Gastrocnemius medialis (tissue), 4 donors: ENCODE measurements around the gene DBF4B. TPM values are rescaled to one million over a fixed set of nuclear protein-coding genes. Genes with fewer than 3 reads are reported as not detected.
"Not testable (repeated sequence)": the region's sequence is repeated elsewhere in the genome, so short reads cannot be mapped to it uniquely, and the experiment has no call there.

Experiments used
- ATAC-seq, 2 donors: fragments of 150-250 bp; one replicate each; pipeline ENCODE4 v1.9.1; 2016
- DNase-seq, 2 donors: peaks; one replicate each; pipeline ENCODE4 v3.0.0-alpha.2; 2019
- H3K27ac ChIP-seq, 4 donors: fragments of 200-600 bp; sonication (generic); 1 replicate in 1 of 4; 2 replicates in 3 of 4; pipeline ENCODE4 v1.5.1; 2016 to 2018; ENCODE audit warnings: mild to moderate bottlenecking in 2 of 4, moderate library complexity in 1 of 4
- H3K27me3 ChIP-seq, 3 donors: fragments of 200-600 bp; sonication (generic) in 2 of 3; 1 replicate in 1 of 3; 2 replicates in 2 of 3; pipeline versions ENCODE4 v1.5.1 to v1.6.0; 2016 to 2019; ENCODE audit warnings: mild to moderate bottlenecking in 1 of 3, moderate library complexity in 1 of 3
- H3K36me3 ChIP-seq, 2 donors: fragments of 200-600 bp; sonication (generic) in 1 of 2; one replicate each; pipeline ENCODE4 v1.5.1; 2017 to 2018
- H3K4me1 ChIP-seq, 2 donors: fragments of 200-600 bp; sonication (generic) in 1 of 2; one replicate each; pipeline ENCODE4 v1.5.1; 2016 to 2017; ENCODE audit warnings: mild to moderate bottlenecking in 2 of 2
- H3K4me3 ChIP-seq, 4 donors: fragments of 200-600 bp; sonication (generic) in 3 of 4; 1 replicate in 1 of 4; 2 replicates in 3 of 4; pipeline ENCODE4 v1.5.1; 2016 to 2019; ENCODE audit warnings: mild to moderate bottlenecking in 2 of 4
- H3K9me3 ChIP-seq, 3 donors: fragments of 200-600 bp; sonication (generic) in 2 of 3; 1 replicate in 1 of 3; 2 replicates in 2 of 3; pipeline ENCODE4 v1.5.1; 2016 to 2019
- CTCF ChIP-seq, 5 experiments: fragments of 450-650 bp in 3 of 5; fragments of 200-600 bp in 2 of 5; sonication (generic) in 2 of 5; IDR thresholded peaks in 4 of 5; conservative IDR thresholded peaks in 1 of 5; 1 replicate in 4 of 5; 2 replicates in 1 of 5; pipeline ENCODE4 v1.5.1; 2016 to 2019; ENCODE audit warnings: antibody characterized with exemption in 5 of 5, mild to moderate bottlenecking in 3 of 5, moderate library complexity in 3 of 5
- POLR2A ChIP-seq, 2 donors: fragments of 450-650 bp; IDR thresholded peaks; one replicate each; pipeline ENCODE4 v1.6.1; 2017; ENCODE audit warnings: antibody characterized with exemption in 2 of 2, mild to moderate bottlenecking in 2 of 2, moderate library complexity in 2 of 2
- in situ Hi-C, 4 donors: fragments of 200-750 bp; cut with MboI; loops; one replicate each; pipeline versions ENCODE4 v1.15.0 to v1.8.0; 2017; ENCODE audit warnings: low sequenced_read_pairs in 4 of 4
- intact Hi-C: fragments of 100-400 bp; cut with DNase I; formaldehyde crosslinking; loops from one replicate; pipeline ENCODE4 v1.15.1; 2023; ENCODE audit warnings: low total_unique reads
- total RNA-seq, 4 donors: library from RNA; depleted of rRNA; stranded (reverse); fragments of >200 nt; gene quantifications; one replicate each; pipeline versions ENCODE4 v1.1.0 to v1.2.3, GENCODE V29; 2016

DBF4B gene
- total RNA-seq, 4 donors from 2014 or later: 0.63 to 2.9 (median 1.7) TPM

GRCh38 chr17:44741316-44741715 is 32.9 kb downstream of the DBF4B start:
- DNase-seq (no peak), ATAC-seq (no peak)
- no peaks in the 10 kb centered on the region for H3K36me3 ChIP-seq
- TF ChIP-seq CTCF (IDR thresholded peaks at IDR 0.05 in 4 of 5, conservative IDR thresholded peaks at IDR 0.05 in 1 of 5): no peak
- TF ChIP-seq POLR2A (IDR thresholded peaks at IDR 0.05): no peak
- intact Hi-C loops (no loop called here), in situ Hi-C loops (no loop called here)
- no peak overlapping the region for H3K27ac ChIP-seq
- H3K4me1 ChIP-seq: no peaks in the 10 kb centered on the region
- H3K4me3 ChIP-seq: no peak overlapping the region
- H3K9me3 ChIP-seq: no peaks in the 10 kb centered on the region
- no peaks in the 10 kb centered on the region for H3K27me3 ChIP-seq

- no peaks in the 10 kb centered on the region for H3K27me3 ChIP-seq
- H3K9me3 ChIP-seq: no peaks in the 10 kb centered on the region
- H3K4me1 ChIP-seq: no peaks in the 10 kb centered on the region
- no peak overlapping the region for H3K4me3 ChIP-seq
- no peak for ATAC-seq
- H3K36me3 ChIP-seq: no peaks in the 10 kb centered on the region
- in situ Hi-C loops: no loop called here
- no peak for TF ChIP-seq CTCF (IDR thresholded peaks at IDR 0.05 in 4 of 5, conservative IDR thresholded peaks at IDR 0.05 in 1 of 5)
- TF ChIP-seq POLR2A (IDR thresholded peaks at IDR 0.05): no peak
- no peak for DNase-seq
- intact Hi-C loops: no loop called here
- H3K27ac ChIP-seq: no peak overlapping the region
Measured at GRCh38 chr17:44745301-44745700, 36.8 kb downstream of the DBF4B start.

GRCh38 chr17:44745738-44746137 is 37.3 kb downstream of the DBF4B start:
- H3K27me3 ChIP-seq, H3K27ac ChIP-seq, H3K4me3 ChIP-seq, H3K9me3 ChIP-seq, H3K4me1 ChIP-seq, H3K36me3 ChIP-seq, in situ Hi-C loops, DNase-seq, intact Hi-C loops, ATAC-seq: not testable (repeated sequence)

GRCh38 chr17:44747566-44747965 is 39.1 kb downstream of the DBF4B start:
- no peak overlapping the region for H3K4me3 ChIP-seq
- no peak overlapping the region for H3K27ac ChIP-seq
- no peak for TF ChIP-seq POLR2A (IDR thresholded peaks at IDR 0.05)
- intact Hi-C loops (no loop called here), in situ Hi-C loops (no loop called here)
- no peaks in the 10 kb centered on the region for H3K4me1 ChIP-seq
- no peak for ATAC-seq
- DNase-seq: no peak
- H3K27me3 ChIP-seq: no peaks in the 10 kb centered on the region
- no peaks in the 10 kb centered on the region for H3K9me3 ChIP-seq
- no peaks in the 10 kb centered on the region for H3K36me3 ChIP-seq

- DNase-seq (no peak), ATAC-seq (no peak)
- Histone ChIP-seq H3K27me3 (no peaks in the 10 kb centered on the region), H3K36me3 (no peaks in the 10 kb centered on the region), H3K4me3 (no peak overlapping the region), H3K4me1 (no peaks in the 10 kb centered on the region), H3K27ac (no peak overlapping the region), H3K9me3 (no peaks in the 10 kb centered on the region)
- TF ChIP-seq CTCF (IDR thresholded peaks at IDR 0.05 in 4 of 5, conservative IDR thresholded peaks at IDR 0.05 in 1 of 5) (no peak), POLR2A (IDR thresholded peaks at IDR 0.05) (no peak)
- intact Hi-C loops: no loop called here
- in situ Hi-C loops: no loop called here
Measured at GRCh38 chr17:44749076-44749979, 40.9 kb downstream of the DBF4B start.
